GM18868 (cell line): ENCODE results near the gene CSNK1G3.
"Not testable (repeated sequence)": the region's sequence is repeated elsewhere in the genome, so short reads cannot be mapped to it uniquely, and the experiment has no call there.

ENCODE experiments used
- ATAC-seq: cut with Tn5 transposase; IDR thresholded peaks from one replicate; pipeline ENCODE4 v1.9.1; 2021; ENCODE audit warnings: mild to moderate bottlenecking, moderate library complexity; ENCODE audit not compliant: unreplicated experiment

Gene CSNK1G3

GRCh38 chr5:123636006-123636405, 124.0 kb downstream of the CSNK1G3 start:
- ATAC-seq, result no peak

- ATAC-seq, result not testable (repeated sequence)
Observed at GRCh38 chr5:123637028-123637427, 125.1 kb downstream of the CSNK1G3 start.

- no peak for ATAC-seq
Observed at GRCh38 chr5:123639244-123639643, 127.3 kb downstream of the CSNK1G3 start.

- ATAC-seq, result no peak
Observed at GRCh38 chr5:123645024-123645603, 133.1 kb downstream of the CSNK1G3 start.

- ATAC-seq, result no peak
Observed at GRCh38 chr5:123647066-123647465, 135.1 kb downstream of the CSNK1G3 start.

GRCh38 chr5:123651234-123651633, 139.3 kb downstream of the CSNK1G3 start:
- ATAC-seq, result no peak

GRCh38 chr5:123659011-123659410, 147.0 kb downstream of the CSNK1G3 start:
- ATAC-seq, result no peak

GRCh38 chr5:123659495-123659894, 147.5 kb downstream of the CSNK1G3 start:
- no peak for ATAC-seq

- ATAC-seq, result no peak
Observed at GRCh38 chr5:123664961-123665360, 153.0 kb downstream of the CSNK1G3 start.

- no peak for ATAC-seq
Observed at GRCh38 chr5:123665822-123666371, 153.9 kb downstream of the CSNK1G3 start.
